H4 (cell line): ENCODE results near the gene EGFLAM. TPM values are rescaled to one million over a fixed set of nuclear protein-coding genes. Genes with fewer than 3 reads are reported as not detected.

ENCODE experiments used
- DNase-seq: peaks from one replicate; pipeline ENCODE4 v3.0.0-alpha.2; 2015; ENCODE audit warnings: low spot score
- total RNA-seq: library from RNA; depleted of rRNA; stranded (reverse); fragments of >200 nt; shearing (Covaris generic); gene quantifications from 2 replicates; pipeline ENCODE4 v1.2.3, GENCODE V29; 2014

Gene EGFLAM
- total RNA-seq, 1 experiment from 2014 or later, result 1.1 TPM

DNA sequence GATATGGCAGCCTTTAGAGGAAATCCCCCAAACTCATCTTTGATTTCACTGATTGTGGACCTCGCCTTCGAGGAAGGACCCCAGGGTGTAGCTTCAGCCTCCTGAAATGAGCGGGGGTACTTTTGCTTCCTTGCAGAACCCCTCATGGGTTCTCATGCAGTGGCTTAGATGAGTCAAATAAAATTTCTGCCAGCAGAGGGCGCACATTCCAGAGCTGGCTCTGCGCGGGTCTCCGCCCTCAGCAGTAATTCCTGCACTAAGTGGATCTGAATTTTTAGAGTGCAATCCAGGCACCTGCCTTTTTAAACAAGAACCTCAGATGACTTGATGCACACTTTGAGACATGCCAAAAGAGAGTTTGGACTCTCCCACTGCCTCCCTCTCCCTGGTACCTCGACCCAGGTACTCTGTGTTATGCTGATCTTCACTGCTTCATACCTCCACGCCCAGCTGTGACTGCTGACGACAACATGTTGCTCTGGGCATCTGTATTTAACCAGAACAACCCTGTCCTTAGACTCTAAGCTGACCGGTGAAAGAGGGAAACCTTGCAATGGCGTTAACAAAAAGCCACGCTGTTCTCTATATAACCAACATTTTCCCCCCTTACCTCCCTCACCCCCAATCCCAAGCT is 7.3 kb downstream of the EGFLAM start:
- DNase-seq, result peak; percentile 49

DNA sequence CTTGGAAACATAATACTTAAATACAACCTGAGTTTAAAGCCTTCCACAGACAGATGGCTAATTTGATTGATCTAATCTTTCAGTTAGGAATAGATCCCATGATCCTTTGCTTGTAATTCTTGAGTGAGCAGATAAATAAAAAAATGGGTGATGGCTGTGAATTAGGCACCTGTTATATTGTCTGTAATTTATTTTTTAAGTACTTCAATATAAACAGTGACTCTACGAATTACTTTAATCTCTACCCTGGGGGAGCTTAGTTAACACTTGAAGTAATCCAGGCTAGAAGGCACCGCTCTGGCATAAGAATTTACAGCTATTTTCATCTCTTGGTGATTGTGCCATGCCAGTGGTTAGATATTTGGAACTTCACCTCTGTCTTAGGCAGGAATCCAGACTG is 9.0 kb downstream of the EGFLAM start:
- DNase-seq, result no peak

DNA sequence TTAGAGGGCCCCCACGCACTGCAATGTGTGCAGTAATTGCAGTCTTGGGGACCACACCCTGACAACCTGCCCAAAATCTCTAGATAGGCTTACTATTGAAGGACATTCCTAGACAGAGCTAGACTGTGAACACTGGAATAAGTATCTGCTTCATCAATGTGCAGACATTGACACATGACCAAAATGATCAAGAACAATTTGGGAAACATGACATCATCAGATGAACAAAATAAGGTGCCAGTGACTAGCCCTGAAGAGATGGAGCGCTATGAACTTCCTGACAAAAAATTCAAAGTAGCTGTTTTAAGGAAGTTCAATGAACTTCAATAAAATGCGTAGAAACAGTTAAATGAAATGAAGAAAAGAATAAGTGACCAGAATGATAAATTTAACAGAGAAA is 15.3 kb downstream of the EGFLAM start:
- DNase-seq, result no peak

DNA sequence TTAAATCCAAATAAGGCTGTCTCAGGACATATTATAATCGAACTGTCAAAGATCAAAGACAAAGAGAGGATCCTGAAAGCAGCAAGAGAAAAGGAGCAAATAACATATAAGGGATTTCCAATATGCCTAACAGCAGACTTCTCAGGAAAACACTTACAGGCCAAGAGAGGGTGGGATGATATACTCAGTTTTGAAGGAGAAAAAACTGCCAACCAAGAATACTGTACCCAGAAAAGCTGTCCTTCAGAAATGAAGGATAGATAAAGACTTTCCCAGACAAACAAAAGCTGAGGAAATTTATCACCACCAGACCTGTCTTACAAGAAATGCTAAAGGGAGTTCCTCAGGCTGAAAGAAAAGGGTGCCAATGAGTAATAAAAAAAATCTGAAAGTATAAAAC is 16.0 kb downstream of the EGFLAM start:
- no peak for DNase-seq

DNA sequence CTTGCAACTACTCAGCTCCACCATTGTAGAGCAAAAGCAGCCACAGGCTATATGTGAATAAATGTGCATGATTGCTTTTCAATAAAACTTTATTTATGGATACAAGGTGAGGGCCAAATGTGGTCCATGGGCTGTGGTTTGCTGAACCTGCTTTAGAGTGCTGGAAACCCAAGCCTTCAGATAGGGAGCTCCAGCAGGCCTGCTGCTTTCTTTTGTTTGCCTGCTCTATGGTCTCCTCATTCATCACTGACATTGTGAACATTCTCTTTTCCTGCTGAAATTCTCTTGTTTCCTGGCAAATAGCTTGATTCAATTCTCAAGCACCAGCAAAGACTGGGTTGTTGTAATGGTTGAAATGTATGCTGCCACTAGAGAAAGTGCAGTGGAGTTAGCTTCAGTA is 26.0 kb downstream of the EGFLAM start:
- no peak for DNase-seq

DNA sequence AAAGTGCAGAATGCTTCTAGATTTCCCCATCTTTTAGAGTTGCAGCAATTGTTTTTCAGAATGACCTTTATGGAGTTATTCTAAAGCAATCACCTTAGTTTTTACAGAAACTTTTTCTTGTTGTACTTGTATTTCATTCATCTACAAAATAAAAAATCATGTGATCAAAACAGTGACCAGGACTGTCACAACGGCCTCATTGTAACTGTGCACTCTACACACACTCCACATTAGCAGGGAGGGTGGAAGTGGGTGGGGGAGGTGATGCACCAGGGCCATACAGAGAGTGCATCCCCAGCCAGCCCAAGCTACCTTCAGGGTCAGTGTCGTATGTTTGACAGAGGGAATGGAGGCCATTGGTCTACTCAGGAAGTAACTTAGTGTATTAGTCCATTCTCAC is 26.9 kb downstream of the EGFLAM start:
- DNase-seq, result no peak

DNA sequence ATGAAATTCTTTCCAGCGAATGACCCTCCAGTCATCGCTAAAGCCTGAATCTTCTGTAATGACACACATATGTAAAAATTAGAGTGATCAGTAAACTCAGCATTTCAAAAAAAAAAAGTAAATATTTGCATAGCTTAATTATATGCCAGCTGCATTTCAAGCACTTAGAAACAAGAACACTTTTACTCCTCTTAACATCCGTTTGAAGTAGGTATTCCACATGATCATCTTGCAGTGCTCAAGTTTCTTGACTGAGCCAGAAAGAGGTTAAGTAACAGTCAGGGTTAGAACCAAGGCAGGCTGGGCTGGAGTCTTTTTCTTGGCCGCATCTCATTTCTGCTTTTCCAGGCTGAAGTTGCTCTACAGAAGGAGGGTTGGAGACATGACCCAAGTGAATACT is 27.6 kb downstream of the EGFLAM start:
- no peak for DNase-seq

DNA sequence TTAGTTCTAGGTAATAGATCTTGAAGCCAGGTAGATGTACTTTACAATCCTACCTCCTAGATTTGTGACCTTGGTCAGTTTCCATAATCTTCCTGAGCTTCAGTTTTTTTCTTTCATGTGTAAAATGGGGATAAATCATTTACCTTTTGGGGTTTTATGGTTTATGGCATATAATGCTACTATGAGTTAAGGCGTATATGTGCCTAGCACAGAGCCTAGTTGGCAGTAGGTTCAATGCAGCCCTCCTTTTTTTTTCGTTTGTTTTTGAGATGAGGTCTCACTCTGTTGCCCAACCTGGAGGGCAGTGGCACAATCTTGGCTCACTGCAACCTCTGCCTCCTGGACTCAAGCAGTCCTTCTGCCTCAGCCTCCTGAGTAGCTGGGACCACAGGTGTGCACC is 28.8 kb downstream of the EGFLAM start:
- DNase-seq, result no peak

DNA sequence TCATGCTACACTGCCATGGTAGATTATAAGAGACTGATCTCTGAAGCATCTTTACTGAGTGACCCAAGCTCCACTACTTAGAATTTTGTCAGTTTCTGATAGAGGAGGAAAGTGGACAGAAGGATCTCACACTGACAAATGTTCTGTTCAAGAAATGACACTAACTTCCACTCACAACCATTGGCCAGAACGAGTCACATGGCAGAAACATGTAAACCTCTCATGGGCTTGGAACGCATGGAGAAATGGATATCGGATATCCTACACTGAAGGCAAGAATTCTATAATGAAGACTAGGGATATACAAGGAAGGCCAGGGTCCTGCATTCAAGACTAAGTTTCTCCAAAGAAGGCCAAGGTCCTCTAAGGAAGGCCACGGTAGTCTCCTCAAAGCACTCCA is 31.1 kb downstream of the EGFLAM start:
- DNase-seq, result no peak

DNA sequence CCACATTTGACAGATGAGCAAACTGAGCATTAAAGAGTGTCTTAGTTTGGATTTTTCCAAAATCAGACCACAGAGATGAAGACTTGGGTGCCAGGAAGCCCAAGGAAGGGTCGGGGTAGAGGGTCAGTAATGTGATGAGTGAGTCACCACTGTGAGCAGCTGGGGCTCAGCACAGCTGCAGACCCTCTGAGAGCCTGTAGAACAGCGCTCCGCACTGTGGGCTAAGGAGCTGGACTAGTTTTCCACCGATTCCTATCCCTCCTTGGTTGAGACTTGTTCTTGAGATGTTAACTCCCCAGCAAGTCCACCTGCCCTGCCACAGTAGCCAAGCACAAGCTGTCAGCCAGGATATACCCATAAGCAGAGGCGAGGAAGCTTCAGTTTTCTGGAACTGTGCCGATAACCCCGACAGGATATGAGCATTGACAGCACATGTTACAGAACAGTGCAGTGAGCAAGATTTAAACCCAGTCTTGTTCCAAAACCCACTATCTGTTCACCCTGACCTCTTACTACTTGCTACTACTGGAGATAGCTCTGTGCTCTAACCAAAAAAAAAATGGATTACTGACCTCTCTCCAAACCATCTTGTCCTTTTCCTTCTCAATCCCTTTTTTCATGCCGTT is 31.8 kb downstream of the EGFLAM start:
- DNase-seq, result no peak

DNA sequence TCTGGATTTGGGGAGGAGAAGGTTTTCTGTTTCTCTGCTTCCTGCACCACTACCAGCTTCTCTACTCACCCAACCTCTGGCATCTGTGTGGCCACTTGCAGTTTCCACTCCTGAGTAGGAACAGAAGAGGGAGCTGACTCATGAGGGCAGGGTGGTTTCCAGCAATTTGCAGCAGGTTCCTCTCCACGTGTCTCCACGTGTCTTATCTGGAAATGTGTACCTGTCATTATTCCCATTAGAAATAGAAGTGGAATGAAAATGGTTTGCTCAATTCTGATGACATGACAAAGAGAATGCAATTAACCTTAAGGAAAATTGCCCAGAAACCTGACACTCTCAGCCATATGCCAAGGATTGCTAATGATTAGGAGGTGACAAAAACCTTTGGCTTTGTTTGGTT is 33.0 kb downstream of the EGFLAM start:
- no peak for DNase-seq

DNA sequence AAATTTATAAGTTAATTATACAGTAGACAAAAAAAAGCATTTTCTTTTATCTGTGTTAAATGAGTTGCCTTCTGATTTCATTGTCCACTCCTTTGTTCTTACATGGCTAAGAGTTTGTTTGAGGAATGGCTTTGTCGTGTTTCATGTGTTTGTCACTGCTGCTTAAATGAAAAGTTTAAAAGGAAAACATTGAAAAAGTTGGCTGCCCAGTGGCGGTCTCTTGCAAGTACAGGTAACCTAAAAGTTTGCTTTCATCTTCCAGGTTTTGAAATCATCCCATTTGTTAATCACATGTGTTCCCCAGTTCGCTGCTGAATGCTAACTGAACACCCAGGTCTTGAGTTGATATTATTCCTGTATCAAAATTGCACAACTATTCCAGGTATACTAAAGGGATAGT is 33.9 kb downstream of the EGFLAM start:
- no peak for DNase-seq

DNA sequence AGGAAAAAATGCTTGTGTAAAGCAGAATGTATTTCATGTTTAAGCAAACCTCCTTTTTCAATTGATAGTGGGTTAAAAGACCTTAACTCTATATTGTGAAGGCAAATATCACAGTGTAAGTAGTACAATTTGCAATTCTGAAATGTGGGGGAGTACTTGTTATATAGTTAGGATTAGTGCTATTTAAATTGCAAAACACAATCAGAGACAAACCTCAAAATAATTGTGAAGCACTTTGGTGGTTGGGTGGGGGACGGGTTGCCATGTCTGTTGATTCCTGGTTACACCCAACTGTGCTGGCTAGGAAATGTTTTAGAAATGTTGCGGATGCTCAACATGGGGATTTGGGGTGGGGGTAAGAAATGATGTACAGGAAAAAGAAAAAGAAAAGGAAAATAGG is 37.4 kb downstream of the EGFLAM start:
- no peak for DNase-seq

DNA sequence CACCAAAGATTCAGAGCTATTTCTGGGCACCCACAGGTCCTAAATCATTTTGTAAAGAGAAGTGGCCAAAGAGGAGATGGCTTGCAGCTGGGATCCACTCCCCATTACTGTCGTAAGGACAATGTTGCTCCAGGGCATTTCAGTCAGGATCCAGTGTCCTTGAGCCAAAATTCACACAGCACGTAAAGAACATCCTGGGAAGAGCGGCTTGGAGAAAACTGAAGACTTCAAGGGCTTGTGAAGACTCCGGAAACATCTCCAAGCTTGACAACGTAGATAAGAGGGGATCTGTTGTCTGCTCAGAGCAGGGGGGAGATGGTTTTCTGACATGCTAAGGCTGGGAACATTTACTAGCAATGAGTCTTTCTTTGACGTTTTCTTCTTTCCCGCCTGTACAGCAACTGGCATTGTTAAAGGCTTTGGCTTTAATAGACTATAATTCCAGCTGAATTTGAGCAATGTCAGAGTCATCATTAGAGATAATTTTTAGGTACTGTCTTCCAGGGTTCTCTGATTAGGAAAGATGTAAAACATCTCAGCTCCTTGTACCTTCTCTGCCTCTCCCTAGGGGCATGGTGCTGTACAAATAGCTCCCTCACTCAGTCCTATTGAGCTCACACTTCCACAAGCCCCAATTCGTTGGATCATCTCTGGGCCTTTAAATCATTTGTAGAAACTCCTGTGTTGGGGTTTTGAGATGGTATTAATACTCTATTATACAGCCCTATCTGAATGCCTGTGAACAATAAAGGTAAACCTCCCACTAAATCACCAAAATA is 39.7 kb downstream of the EGFLAM start:
- no peak for DNase-seq

DNA sequence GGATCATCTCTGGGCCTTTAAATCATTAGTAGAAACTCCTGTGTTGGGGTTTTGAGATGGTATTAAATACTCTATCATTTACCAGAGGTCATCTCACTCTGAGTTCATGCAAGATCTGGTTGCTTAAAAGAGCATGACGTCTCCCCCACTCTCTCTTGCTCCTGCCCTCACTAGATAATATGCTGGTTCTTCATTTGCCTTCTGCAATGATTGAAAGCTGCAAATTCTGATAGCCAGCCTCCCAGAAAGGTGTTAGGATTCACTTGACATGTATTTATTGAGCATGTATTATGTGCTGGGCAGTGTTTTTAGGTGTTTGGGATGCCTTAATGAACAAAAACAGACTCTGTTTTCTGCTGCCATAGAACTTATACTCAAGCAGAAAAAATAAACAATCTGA is 41.2 kb downstream of the EGFLAM start:
- DNase-seq, result no peak

DNA sequence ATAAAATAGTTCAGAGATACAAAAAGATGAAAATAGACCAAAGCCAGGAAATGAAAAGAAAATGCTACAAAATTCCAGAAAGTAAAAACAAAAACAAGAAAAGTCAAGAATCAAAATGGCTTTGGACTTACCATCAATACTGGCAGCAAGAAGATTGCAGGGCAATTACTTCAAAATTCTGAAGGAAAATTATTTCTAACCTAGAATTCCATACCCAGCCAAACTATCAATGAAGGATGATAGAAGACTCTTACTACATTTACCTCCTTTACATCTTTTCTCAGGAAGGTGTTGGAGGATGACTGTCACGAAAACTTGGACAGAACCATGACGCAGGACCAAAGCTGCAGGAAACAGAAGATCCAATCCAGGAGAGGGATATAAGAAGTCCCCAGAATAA is 46.8 kb downstream of the EGFLAM start:
- no peak for DNase-seq

DNA sequence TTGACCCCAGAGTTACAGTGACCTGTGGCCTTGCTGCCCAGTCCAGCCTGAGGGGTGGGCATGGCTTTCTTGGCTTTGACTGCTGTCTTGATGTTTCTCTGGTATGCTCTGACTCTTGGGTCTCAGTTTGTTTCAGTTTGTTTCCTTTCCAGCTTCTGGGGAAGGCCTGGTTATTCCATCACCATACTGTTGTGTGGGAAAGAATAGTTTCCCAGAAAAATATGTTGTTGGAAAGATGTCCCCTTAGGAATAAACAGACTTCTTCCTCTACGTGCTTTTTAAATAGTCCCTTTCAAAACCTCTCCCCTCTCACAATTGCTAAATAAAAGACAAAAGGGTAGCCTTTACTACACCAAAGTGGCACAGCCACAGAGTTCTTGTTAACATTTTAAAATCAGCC is 49.5 kb downstream of the EGFLAM start:
- no peak for DNase-seq

DNA sequence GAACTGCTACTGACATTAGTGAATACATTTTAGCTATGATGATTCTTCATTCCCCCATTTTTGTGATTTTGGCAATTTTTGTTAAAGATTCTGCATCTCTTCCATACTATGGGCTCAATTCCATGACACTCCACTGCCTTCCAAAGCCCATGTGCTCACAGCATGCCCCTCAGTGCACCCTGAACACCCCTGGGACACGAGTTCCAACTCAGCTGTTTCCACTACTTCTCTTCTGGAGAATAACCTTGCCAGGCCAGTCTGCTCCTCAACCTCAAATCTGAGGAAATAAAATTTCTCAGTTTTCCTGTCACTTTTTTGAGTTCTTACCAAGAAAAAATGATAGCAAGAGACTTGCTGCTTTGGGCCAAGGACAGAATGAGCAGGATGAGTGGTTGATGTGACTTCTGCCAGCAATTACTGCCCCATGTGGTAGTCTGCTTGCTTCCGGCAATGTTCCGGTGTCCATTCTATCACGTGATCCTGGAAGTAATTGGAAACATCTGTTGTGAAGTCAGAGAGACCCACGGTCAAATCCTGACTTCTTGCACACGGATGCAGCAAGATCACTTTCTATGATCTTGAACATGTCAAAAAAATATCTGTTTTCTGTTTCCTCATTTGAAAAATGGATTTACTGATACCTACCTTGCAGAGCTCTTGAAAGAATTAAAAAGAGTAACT is 58.3 kb downstream of the EGFLAM start:
- DNase-seq, result peak; percentile 88

DNA sequence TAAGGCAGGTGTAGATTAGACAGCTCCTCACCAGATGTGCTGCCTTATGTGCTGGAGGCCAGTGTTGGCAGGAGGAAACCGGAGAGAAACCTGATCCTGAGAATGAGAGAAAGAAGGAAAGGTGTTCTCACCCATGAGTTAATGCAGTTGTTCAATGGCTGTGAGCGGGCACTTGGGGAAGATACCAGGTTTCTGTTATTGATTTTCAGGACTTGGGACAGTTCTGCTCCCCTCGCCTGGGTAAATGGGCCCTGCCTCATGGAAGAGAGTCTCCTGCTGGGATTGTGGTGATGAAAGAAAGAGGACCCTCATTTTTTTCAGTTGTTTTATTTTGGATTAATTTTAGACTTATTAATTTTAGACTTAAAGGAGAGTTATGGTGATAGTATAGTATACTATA is 59.5 kb downstream of the EGFLAM start:
- no peak for DNase-seq

DNA sequence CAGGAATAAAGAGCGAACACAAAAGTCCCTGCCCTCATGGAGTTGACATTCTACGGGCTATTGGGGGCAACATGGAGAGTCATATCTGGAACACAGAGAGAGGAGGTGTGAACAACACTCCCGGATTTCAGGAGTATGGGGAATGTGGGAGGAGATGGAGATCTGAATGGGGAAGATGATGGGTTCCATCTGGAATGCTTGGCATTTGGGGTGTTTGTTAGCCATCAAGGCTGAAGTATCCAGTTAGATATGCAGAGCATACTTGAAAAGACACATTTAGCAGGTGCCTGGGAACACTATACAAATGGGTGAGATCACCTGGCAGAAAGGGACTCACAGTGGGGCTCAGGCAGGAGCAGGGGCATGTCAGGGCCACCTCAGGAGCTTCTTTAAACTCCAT is 61.1 kb downstream of the EGFLAM start:
- DNase-seq, result no peak

DNA sequence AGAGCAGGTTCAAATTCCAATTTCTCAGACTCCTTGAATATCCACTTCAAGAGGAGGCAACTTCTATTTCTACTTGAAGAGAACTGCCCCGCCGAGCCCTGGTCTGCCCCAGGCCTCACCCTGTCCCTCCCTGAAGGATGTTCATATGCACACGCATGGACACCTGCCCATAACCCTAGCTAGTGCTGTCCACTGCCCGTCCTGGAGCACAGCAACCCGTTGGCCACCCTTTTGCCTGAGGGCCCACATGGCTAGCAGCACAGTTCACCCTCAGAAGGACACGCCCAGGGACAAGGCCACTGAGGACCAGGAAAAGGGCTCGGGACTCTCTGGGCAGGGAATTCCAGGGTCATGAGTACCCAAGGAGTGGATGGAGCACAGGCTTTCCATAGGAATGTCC is 63.6 kb downstream of the EGFLAM start:
- no peak for DNase-seq

DNA sequence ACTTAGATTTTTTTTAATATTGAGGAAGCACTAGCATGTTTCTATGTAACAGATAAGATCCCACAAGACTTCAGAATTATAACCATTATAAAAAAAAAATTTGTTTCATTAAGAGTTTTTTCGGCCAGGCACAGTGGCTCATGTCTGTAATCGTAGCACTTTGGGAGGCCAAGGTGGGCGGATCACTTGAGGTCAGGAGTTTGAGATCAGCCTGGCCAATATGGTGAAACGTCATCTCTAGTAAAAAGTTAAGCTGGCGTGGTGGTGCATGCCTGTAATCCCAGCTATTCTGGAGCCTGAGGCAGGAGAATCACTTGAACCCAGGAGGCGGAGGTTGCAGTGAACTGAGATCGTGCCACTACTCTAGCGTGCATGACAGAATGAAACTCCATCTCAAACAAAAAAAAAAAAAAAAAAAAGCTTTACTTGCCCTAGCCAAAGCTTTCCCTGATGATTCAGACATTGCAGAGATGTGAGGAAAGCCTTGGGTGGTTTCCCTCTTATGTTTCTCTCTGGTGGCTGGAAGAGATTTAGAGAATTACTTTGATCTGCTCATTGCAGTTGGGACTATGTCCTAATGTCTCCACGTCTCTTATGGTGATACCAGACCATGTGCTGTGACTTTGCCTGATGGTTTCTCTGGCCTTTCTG is 65.4 kb downstream of the EGFLAM start:
- peak; percentile 79 for DNase-seq
